Upper lobe of left lung (tissue), 6 donors: ENCODE results near the gene CRISPLD2. TPM values are rescaled to one million over a fixed set of nuclear protein-coding genes. Genes with fewer than 3 reads are reported as not detected.

ENCODE experiments used
- ATAC-seq, 2 donors: fragments of 200-7000 bp; cut with Tn5 transposase; one replicate each; pipeline ENCODE4 v1.9.1; 2022; ENCODE audit warnings: mild to moderate bottlenecking in 2 of 2, moderate library complexity in 2 of 2; ENCODE audit not compliant: low FRiP score in 2 of 2
- DNase-seq, 2 donors: peaks; one replicate each; pipeline ENCODE4 v3.0.0-alpha.2; 2019 to 2020
- H3K27ac ChIP-seq, 4 donors: fragments of 200-600 bp; sonication (generic); one replicate each; pipeline ENCODE4 v1.5.1; 2016 to 2019
- H3K27me3 ChIP-seq, 4 donors: fragments of 200-600 bp; sonication (generic); one replicate each; pipeline ENCODE4 v1.5.1; 2017 to 2019
- H3K36me3 ChIP-seq, 4 donors: fragments of 200-600 bp; sonication (generic); one replicate each; pipeline ENCODE4 v1.5.1; 2016 to 2019
- H3K4me1 ChIP-seq, 4 donors: fragments of 200-600 bp; sonication (generic); one replicate each; pipeline ENCODE4 v1.5.1; 2018 to 2019
- H3K4me3 ChIP-seq, 4 donors: fragments of 200-600 bp; sonication (generic); one replicate each; pipeline ENCODE4 v1.5.1; 2017 to 2019; ENCODE audit warnings: mild to moderate bottlenecking in 2 of 4, moderate library complexity in 1 of 4
- H3K9me3 ChIP-seq, 4 donors: fragments of 200-600 bp; sonication (generic); one replicate each; pipeline ENCODE4 v1.5.1; 2018 to 2019
- EP300 ChIP-seq, 4 donors: sonication (generic); formaldehyde crosslinking; IDR thresholded peaks; one replicate each; pipeline ENCODE4 v1.5.1; 2017; ENCODE audit warnings: antibody characterized with exemption in 4 of 4, control low read depth in 2 of 4
- POLR2A ChIP-seq, 4 donors: fragments of 450-650 bp; IDR thresholded peaks; one replicate each; pipeline ENCODE4 v1.5.1; 2016 to 2017; ENCODE audit warnings: antibody characterized with exemption in 4 of 4, mild to moderate bottlenecking in 2 of 4
- POLR2AphosphoS5 ChIP-seq, 2 donors: sonication (generic); formaldehyde crosslinking; IDR thresholded peaks; one replicate each; pipeline ENCODE4 v1.5.1; 2017; ENCODE audit warnings: antibody characterized with exemption in 2 of 2
- WGBS, 2 donors: methylation state at CpG; one replicate each; pipeline ENCODE4 v1.1.5; 2017 to 2018; 5-methylcytosine and 5-hydroxymethylcytosine counted together
- total RNA-seq, 6 donors: library from RNA; depleted of rRNA in 4 of 6; stranded (reverse); fragments of >200 nt in 4 of 6; gene quantifications; one replicate each; pipeline versions ENCODE4 v1.1.0 to v1.2.1, GENCODE V29; 2016 to 2021
- TF ChIP-seq, protein P1 (sequence below), 6 experiments: fragments of 450-650 bp in 4 of 6; fragments of 200-600 bp in 2 of 6; sonication (generic) in 2 of 6; IDR thresholded peaks; one replicate each; pipeline ENCODE4 v1.5.1; 2016 to 2019; ENCODE audit warnings: antibody characterized with exemption in 6 of 6
- donor health status: DM: no; HTN: no; CAD: no; lungs with moderate emphysema.
- donor health status: DM: no; HTN: yes; CAD: no; lungs with severe emphysema.

The CRISPLD2 gene
- total RNA-seq, 6 donors from 2014 or later, result 30.2 to 109 (median 80.8) TPM

DNA sequence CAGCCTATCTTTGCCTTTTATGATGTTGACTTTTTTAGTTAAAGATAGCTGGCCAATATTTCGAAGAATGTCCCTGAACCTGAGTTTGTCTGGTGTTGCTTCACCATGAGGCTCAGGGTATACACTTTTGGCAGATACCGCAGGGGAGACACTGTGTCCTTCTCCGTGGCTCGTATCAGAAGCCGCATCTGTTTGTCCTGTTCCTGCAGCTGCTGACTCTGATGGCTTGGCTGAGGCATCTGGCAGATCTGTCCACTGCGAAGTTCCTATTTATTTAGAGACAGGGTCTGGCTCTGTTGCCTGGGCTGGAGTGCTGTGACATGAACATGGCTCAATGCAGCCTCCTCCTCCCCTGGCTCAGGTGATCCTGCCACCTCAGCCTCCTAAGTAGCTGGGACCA lies 93.5 kb downstream of the CRISPLD2 start:
- peaks cover 15 to 17% (median 16%) of the 10 kb centered on the region in 4 donors for H3K4me1 ChIP-seq
- H3K27ac ChIP-seq, result peak overlapping the region in 3 of 4 donors; percentile 17 to 82 (median 78)
- H3K36me3 ChIP-seq, result no peaks in the 10 kb centered on the region
- ATAC-seq (peak in 1 of 2 donors; percentile 13), DNase-seq (peak in 1 of 2 donors; percentile 56)
- H3K9me3 ChIP-seq, result no peaks in the 10 kb centered on the region
- WGBS, 2 donors, result 32 to 35% methylated on average over 4 to 6 of the region's 6 CpGs
- no peak for TF ChIP-seq POLR2A (IDR thresholded peaks at IDR 0.05)
- TF ChIP-seq EP300 (IDR thresholded peaks at IDR 0.05), result peak in 1 of 4 donors; percentile 35
- TF ChIP-seq, protein P1, sequence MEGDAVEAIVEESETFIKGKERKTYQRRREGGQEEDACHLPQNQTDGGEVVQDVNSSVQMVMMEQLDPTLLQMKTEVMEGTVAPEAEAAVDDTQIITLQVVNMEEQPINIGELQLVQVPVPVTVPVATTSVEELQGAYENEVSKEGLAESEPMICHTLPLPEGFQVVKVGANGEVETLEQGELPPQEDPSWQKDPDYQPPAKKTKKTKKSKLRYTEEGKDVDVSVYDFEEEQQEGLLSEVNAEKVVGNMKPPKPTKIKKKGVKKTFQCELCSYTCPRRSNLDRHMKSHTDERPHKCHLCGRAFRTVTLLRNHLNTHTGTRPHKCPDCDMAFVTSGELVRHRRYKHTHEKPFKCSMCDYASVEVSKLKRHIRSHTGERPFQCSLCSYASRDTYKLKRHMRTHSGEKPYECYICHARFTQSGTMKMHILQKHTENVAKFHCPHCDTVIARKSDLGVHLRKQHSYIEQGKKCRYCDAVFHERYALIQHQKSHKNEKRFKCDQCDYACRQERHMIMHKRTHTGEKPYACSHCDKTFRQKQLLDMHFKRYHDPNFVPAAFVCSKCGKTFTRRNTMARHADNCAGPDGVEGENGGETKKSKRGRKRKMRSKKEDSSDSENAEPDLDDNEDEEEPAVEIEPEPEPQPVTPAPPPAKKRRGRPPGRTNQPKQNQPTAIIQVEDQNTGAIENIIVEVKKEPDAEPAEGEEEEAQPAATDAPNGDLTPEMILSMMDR (IDR thresholded peaks at IDR 0.05), result no peak
- peak in 1 of 2 donors; percentile 75 for TF ChIP-seq POLR2AphosphoS5 (IDR thresholded peaks at IDR 0.05)
- H3K27me3 ChIP-seq, result no peaks in the 10 kb centered on the region
- H3K4me3 ChIP-seq, result no peak overlapping the region

DNA sequence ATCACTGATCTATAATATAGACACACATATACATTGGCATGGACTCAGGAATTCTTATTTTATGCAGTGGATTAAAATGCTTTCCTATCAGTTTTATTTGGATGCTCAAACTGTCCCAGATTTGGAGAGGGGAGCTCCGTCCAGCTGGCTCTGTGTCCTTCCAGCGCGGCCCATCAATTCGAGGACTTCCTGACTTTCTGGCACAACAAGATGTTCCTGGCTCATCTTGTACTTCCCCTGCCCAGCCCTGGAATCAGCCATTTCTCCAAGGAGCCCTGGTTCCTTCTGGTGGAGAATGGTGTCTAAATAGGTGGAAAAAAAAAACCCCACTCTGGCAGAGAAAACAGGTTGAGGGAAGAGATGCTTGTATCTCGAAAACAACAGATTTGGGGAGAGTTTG lies 94.5 kb downstream of the CRISPLD2 start:
- 78 to 79% methylated on average over 5 of the region's 5 CpGs for WGBS, 2 donors
- ATAC-seq, result no peak
- TF ChIP-seq EP300 (IDR thresholded peaks at IDR 0.05) (no peak), POLR2A (IDR thresholded peaks at IDR 0.05) (no peak), POLR2AphosphoS5 (IDR thresholded peaks at IDR 0.05) (no peak)
- TF ChIP-seq, protein P1 (IDR thresholded peaks at IDR 0.05), result no peak

DNA sequence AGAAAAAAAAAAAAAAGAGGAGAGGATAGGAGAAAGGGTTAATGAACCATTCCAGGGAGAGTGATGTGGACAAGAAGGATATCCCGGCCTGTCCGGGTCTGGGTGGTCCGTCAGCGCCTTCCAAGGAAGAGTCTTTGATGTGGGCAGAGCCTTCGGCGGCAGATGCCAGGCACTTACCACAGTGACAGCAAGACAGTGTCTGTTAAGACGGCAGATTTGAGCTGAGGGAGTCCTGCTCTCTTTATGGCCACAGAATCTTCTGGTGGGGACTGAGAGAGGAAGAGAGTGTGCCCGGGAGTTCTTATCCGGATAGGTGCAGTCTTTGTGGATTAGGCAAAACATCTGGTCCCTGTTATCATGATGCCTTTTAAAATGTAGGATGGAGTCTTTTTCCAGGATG lies 96.4 kb downstream of the CRISPLD2 start:
- H3K27me3 ChIP-seq, result no peaks in the 10 kb centered on the region
- no peak overlapping the region for H3K4me3 ChIP-seq
- 60 to 63% methylated on average over 9 of the region's 9 CpGs for WGBS, 2 donors

More for the DNA sequence above, 94.5 kb downstream of the CRISPLD2 start:
- no peaks in the 10 kb centered on the region for H3K36me3 ChIP-seq
- H3K27ac ChIP-seq, result no peak overlapping the region
- peaks cover 15 to 17% (median 16%) of the 10 kb centered on the region in 4 donors for H3K4me1 ChIP-seq
- DNase-seq, result no peak
- H3K9me3 ChIP-seq, result no peaks in the 10 kb centered on the region
- no peaks in the 10 kb centered on the region for H3K27me3 ChIP-seq
- H3K4me3 ChIP-seq, result no peak overlapping the region

DNA sequence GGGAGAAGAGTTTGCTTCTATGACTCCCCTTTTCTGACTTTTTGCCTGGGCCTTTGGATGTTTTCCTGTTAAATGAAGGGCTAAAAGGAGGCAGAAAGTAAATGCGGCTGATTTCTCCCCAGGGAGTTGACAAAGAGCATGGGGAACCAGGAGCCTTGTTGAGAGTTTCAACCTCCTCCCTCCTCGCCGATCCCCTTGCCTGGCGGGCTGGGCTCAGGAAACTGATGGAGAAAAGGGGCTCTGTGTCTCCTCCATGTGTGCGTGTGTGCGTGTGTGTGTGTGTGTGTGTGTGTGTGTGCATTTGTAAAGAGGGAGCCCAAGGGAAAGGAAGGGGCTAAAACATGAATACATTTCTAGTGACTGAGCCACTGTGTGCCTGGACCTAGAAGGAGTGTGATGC lies 97.1 kb downstream of the CRISPLD2 start:
- no peak overlapping the region for H3K27ac ChIP-seq
- H3K9me3 ChIP-seq, result no peaks in the 10 kb centered on the region
- no peak overlapping the region for H3K4me3 ChIP-seq
- no peaks in the 10 kb centered on the region for H3K27me3 ChIP-seq
- ATAC-seq, result no peak
- no peaks in the 10 kb centered on the region for H3K36me3 ChIP-seq
- peaks cover 7 to 14% (median 11%) of the 10 kb centered on the region in 4 donors for H3K4me1 ChIP-seq
- TF ChIP-seq POLR2AphosphoS5 (IDR thresholded peaks at IDR 0.05) (no peak), POLR2A (IDR thresholded peaks at IDR 0.05) (no peak), EP300 (IDR thresholded peaks at IDR 0.05) (no peak)
- TF ChIP-seq, protein P1 (IDR thresholded peaks at IDR 0.05), result no peak
- WGBS, 2 donors, result 48 to 61% methylated on average over 6 of the region's 6 CpGs
- no peak for DNase-seq

More for the DNA sequence above, 96.4 kb downstream of the CRISPLD2 start:
- TF ChIP-seq POLR2A (IDR thresholded peaks at IDR 0.05) (no peak), POLR2AphosphoS5 (IDR thresholded peaks at IDR 0.05) (no peak)
- TF ChIP-seq, protein P1 (IDR thresholded peaks at IDR 0.05), result no peak
- ATAC-seq (no peak), DNase-seq (no peak)
- peaks cover 8 to 15% (median 13%) of the 10 kb centered on the region in 4 donors for H3K4me1 ChIP-seq
- no peak overlapping the region for H3K27ac ChIP-seq
- no peaks in the 10 kb centered on the region for H3K36me3 ChIP-seq
- no peaks in the 10 kb centered on the region for H3K9me3 ChIP-seq

DNA sequence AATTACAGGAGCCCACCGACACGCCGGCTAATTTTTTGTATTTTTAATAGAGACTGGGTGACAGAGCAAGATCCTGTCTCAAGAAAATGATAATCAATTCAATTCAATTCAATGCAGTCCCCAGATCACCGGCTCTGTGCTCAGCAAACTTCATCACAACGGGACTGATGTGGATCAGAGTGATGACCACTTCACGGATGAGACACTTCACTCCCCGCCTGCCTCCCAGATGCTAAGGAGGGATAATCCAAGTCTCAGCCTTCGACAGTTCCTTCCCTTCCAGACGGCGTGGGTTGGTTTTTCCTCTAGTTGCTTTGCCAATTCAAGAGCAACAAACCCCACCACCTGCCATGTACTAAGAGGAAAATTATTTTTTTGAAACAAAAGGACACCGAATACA lies 97.7 kb downstream of the CRISPLD2 start:
- TF ChIP-seq POLR2A (IDR thresholded peaks at IDR 0.05), result no peak
- TF ChIP-seq EP300 (IDR thresholded peaks at IDR 0.05), result no peak
- TF ChIP-seq POLR2AphosphoS5 (IDR thresholded peaks at IDR 0.05), result no peak
- TF ChIP-seq, protein P1 (IDR thresholded peaks at IDR 0.05), result no peak

More for the DNA sequence above, 97.7 kb downstream of the CRISPLD2 start:
- no peaks in the 10 kb centered on the region for H3K9me3 ChIP-seq
- WGBS, 2 donors, result 84 to 86% methylated on average over 11 of the region's 11 CpGs
- no peaks in the 10 kb centered on the region for H3K36me3 ChIP-seq
- no peak for DNase-seq
- H3K27ac ChIP-seq, result no peak overlapping the region
- no peaks in the 10 kb centered on the region for H3K27me3 ChIP-seq
- H3K4me3 ChIP-seq, result no peak overlapping the region
- ATAC-seq, result no peak
- H3K4me1 ChIP-seq, result peaks cover 9 to 19% (median 14%) of the 10 kb centered on the region in 4 donors
